GM21717 (cell line): ENCODE results near the gene SPSB3.

Source experiments
- ATAC-seq: cut with Tn5 transposase; IDR thresholded peaks from one replicate; pipeline ENCODE4 v1.9.1; 2021; ENCODE audit warnings: mild to moderate bottlenecking, moderate library complexity; ENCODE audit not compliant: unreplicated experiment

SPSB3 gene

DNA sequence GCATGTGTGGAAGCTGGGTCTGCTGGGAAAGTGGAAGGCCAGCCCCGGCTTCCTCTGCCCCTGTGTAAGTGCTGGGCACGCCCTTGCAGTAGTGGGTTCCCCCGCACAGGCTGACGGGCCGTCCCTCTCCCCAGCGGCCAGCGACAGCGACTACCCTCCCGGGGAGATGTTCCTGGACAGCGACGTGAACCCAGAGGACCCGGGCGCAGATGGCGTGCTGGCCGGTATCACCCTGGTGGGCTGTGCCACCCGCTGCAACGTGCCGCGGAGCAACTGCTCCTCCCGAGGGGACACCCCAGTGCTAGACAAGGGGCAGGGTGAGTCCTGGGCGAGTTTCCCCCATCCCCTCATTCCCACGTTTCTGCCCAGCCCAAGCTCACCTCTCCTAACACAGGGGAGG is 16.5 kb downstream of the SPSB3 start:
- no peak for ATAC-seq

DNA sequence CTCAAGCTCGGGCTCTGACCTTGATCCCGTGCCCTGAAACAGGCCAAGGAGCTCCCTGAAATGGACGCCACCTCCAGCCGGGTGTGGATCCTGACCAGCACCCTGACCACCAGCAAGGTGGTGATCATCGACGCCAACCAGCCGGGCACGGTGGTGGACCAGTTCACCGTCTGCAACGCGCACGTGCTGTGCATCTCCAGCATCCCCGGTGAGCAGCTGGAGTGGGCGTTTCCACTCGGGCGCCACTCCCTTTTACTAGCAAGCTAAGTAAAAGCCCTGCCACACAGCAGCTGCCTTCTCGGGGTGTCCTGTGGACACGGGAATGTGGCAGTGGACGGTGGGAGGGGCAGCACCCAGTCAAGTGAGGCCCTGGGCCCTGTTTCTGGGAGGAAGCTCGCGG is 17.4 kb downstream of the SPSB3 start:
- ATAC-seq = no peak

DNA sequence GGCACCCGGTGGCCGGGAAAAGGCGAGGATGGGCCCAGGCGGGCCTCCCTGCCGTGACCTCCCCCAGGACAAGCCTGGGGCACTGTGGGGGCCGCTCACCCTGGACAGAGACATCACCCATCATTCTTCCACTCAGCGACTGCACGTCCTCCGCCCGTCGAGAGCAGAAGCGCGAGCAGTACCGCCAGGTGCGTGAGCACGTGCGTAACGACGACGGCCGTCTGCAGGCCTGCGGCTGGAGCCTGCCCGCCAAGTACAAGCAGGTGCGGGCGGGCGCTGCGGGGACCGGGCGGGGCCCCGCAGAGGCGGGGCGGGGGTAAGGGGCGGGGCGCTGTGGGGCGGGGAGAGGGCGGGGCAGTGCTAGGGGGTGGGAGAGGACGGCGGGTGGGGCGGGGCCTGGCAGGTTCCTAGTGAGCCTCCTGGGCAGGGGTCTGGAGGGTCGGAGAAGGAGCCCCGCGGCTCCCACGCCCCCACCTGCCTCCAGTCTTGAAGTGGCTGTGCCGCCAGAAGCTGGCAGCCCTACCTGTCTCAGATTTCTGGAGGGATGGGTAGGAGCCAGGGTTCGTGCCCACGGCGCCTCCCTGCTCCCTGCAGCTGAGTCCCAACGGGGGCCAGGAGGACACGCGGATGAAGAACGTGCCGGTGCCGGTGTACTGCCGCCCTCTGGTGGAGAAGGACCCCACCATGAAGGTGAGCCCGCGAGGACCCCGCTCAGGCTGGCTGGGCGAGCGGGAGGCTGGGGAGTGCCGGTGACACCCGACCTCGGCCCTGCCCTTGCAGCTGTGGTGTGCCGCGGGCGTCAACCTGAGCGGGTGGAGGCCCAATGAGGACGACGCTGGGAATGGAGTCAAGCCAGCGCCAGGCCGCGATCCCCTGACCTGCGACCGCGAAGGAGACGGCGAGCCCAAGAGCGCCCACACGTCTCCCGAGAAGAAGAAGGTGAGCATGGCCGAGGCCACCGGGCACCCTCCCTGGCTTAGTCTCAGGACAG is 18.6 kb downstream of the SPSB3 start:
- ATAC-seq = no peak

DNA sequence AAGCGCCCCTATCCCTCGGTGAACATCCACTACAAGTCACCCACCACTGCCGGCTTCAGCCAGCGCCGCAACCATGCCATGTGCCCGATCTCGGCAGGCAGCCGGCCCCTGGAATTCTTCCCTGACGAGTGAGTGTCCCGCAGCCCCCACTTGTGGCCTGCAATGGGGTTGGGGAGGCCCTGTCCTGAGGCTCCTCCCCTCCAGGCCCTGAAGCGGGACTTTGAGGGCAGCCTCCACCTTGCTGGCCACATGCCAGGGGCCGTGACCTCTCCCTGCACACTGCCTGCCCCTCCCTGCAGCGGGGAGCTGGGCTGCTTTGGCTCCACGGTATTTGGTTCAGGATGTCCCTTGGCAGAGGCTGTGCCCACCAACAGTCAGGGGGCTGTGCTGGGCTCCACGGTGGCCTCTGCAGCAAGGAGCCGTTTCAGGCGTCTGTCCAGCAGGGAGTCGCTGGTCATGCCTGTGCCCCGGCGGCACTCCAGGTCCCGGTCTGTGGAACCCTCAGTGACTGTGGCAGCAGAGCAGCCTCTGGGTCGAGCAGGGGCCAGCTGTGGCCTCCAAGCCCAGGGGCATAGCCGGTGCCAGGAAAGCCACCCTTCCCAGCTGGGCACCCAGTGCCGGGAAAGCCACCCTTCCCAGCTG is 19.4 kb downstream of the SPSB3 start:
- no peak for ATAC-seq

DNA sequence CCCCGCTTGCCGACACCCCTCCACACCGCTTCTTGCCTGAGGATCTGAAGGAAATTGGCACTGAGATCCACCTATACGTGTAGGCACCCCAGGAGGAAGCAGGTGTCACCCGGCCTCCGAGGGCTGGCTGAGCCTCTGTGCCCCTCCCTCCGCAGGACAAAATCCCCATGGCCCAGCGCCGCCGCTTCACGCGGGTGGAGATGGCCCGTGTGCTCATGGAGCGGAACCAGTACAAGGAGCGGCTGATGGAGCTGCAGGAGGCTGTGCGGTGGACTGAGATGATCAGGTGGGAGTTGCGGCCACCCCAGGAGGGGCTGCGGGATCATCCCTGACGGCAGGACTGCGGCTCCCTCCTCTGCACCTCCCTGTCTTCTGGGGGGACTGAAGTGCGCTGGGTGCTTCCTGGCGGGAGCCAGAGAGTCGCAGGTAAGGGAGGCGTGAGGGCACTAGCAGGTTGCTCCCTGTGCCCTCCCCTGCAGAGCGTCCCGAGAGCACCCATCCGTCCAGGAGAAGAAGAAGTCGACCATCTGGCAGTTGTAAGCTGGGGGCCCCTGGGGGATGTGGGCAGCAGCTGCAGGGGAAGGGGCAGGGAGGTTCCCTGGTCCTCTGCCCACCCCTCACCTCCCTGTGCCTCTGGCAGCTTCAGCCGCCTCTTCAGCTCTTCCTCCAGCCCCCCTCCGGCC is 20.0 kb downstream of the SPSB3 start:
- no peak for ATAC-seq

DNA sequence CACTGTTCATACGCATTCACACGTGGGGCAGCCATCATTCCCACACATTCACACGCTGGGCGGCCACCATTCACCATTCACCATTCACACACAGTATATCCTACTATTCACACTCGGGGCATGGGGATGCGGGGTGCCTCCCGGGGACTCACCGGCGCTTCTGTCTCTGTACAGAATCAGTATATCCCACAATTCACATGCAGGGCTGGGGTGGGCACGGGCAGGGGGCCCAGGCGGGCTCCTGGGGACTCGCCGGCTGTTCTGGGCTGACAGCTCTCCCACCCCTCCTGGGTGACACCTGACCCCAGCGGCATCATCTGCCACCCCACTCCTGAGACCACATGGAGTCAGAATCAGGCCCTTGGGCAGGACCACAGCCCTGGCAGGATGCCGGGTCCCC is 20.6 kb downstream of the SPSB3 start:
- no peak for ATAC-seq

DNA sequence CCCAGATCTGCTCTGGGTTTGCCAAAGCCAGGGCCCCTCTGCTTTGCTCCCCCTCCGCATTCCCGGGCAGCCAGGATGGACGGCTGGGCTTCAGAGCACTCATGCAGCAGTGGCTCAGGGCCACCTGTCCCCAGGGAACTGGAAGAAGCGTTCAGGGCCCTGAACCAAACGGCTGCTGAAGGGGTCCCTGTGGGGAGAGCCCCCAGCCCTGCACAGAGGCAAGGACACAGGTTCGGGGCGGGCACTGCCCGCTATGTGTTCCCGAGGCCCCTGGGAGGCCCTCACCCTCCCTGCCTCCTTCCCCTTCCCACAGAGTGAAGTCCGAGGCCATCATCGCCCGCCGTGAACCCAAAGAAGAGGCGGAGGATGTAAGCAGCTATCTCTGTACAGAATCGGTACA is 21.5 kb downstream of the SPSB3 start:
- no peak for ATAC-seq

DNA sequence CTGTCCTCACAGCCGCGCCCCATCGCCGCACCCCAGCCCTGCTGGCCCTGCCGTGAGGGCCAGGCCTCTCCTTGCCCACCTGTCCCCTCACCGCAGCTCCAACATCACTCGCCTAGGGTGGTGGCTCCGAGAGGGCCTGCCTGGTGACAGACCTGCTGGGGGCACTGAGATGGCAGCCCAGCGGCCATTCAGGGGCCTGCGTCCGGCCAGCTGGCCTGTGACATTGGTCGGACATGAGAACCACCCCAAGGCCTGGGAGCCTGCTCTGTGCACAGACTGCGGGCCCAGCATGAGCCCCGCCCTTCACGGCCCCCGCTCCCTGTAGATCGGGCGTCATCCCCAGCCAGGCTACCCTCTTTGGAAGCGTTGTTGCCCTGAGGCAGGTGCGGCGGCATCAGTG is 22.9 kb downstream of the SPSB3 start:
- no peak for ATAC-seq

DNA sequence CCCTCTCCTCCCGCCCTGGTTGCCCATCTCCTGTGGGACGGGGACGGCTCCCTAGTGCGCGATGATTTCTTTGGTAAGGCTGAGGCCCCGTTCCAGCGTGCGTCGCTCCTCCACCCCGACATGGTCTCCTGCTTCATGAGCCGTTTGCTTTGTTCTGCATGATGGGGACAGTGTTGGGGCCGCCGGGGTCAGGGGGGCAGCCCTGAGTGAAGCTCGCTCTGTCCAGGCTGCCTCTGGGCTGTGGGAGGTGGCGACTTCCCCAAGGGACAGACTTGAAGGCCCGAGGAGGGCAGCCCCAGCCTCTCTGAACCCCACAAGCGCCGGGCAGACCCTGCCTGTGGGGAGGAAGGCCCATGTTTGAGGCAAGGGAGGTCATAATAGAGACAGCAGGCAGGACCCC is 23.4 kb downstream of the SPSB3 start:
- no peak for ATAC-seq

DNA sequence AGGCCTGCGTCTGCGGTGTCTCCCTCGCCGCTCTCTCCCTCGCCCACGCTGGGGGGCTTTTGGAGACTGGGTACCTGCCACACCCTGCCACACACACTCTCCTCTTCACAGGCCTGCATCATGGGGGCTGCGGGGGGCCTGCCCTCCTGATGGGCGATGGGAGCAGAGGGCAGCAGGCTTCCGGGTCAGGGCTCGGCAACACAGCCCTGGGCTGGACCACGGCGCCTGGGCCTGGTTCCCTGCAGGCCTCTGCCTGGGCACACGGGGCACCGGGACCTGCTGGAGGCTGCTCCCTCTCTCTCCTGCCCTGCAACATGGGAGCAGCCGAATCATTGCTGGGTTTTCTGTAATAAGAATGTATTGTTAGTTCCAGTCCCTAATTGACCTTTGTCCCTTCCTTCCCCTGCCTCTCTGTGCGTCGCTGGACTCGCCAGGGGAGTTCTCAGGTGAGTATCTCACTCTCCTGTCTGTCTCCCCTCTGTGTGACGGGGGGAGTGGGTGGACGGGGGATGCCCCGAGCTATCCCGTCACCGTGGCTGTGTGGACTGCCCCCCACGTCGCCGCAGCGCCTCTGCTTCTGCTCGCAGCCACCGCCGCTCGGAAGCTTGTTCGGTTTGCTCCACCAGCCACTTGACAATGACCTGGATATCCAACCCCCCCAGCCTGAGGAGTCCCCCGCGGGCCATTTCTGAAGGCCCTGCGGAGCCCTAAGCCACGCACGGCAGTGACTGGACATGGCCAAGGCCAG is 24.5 kb downstream of the SPSB3 start:
- ATAC-seq = no peak

DNA sequence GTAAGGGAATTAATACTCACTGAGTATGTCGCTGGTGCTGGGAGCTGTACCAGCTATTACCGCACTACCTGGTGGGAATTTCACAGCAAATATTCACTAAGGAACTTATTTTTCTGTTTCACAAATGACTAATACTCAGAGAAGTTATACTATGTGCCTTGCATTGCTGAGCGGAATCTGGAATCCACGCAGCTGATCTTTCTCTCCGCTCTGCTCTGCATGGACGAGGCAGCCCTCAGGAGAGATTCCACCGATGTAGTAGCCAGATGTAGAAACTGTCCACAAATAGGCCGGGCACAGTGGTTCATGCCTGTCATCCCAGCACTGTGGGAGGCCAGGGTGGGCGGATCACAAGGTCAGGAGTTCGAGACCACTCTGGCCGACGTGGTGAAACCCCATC is 28.2 kb downstream of the SPSB3 start:
- no peak for ATAC-seq

DNA sequence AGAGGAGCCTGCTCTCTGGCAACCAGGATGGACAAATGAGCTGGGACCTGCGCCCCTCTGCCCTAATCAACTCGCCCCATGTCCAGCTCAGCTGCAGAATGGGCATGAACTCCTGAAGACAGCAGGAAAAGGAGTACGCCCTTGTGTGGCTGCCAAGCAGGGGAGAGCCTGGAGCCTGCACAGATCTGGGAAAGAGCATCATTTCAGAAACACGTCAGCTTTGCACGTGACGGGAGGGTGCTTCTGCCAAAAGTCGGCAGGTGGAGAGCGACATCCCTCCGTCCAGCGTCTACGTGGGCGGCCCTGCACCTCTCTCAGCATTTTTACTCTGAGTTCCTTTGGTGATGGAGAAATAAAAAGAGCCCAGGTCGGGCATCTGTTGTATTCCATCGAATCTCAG is 29.5 kb downstream of the SPSB3 start:
- ATAC-seq = no peak

DNA sequence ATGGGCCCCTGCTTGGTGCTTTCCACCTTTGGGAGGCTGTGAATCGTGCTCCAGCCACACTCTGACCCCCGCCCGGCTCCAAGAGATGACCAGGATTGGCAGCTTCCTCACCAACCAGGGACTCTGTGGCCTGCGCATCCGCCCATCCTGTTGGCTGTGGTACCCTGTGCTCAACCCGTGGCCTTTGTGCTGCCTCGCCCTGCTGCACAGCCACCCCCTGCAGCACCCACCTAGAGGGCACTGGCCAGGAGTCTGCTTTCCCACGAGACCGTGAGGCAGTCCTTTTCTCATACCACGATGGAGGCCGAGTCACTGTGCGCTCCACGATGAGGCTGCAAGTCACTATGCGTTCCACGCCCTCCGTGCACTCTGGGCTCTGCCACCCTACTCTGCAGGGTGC is 30.4 kb downstream of the SPSB3 start:
- no peak for ATAC-seq

DNA sequence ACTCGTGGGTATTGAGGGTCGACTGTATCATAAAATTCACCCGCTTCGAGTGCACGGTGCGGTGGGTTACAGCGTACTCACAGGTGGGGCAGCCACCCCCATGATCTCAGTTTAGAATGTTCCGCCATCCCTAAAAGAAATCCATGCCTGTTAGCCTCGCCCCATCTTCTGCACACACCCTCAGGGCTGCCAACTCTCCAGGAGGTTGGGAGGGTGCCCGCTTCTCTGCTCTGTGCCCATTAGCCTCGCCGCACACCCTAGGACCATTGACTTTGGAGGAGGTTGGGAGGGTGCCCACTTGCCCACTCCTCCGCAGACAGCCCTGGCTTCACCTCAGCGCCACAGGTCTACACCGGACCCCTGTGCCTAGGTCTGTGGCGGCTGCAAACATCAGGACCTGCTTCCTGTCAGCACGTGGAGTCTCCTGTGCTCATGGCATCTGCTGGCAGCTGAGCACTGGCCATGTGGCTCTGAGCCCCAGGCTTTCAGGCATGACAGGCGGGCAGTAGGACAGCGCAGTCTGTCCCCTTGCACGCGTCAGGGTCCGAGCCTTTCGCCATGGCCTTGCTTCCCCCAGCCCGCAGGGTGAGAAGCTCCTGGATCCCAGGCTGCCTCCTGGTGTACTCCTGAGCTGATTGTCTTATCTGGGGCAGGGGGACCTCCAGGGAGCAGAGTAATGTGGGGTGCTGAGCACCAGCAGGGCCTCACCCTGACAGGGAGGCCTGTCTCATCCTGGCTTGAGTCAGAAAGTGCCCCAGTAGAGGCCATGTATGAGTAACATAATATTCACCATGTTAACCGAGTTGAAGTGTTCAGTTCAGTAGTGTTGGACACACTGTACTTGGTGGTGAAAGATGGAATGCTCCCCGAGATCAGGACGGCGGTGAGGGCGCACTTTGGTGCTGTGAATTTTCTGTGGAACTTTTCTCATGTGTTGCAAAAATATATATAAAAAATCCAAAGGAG is 32.9 kb downstream of the SPSB3 start:
- ATAC-seq = no peak

DNA sequence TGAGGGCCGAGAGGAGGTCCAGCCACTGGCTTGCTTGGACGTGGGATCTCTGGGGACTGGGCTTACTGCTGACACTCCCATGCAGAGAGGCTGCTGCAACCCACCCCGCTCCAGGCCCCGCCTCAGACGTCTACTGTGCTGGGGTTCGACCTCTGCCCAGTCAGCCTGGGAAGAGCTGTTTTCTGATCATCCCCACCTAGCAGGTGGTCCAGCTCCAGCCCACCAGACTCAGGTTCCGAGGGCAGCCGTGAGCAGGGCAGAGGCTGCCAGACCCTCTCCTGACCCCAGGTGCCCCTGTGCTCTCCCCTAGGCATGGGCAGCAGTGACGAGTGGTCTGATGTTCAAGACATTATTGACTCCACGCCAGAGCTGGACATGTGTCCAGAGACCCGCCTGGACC is 34.4 kb downstream of the SPSB3 start:
- no peak for ATAC-seq

DNA sequence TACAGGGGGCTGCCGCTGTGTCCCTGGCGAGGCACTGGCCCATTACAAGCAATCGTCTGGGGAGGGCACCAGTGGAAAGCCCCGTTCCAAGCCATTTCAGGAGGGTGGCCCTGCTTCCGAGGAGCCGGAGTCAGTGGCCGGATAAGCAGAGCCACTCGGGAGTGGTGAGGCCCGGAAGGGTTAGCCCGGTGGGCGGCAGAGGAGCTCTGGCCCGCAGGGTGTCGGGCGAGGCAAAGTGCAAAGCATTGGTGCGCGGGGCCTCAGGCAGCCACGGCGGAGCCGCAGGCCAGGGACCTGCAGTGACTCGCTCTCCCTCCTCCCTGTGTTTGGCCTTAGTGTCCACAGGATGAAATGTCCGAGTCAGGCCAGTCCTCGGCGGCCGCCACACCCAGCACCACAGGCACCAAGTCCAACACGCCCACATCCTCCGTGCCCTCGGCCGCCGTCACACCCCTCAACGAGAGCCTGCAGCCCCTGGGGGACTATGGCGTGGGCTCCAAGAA is 35.6 kb downstream of the SPSB3 start:
- no peak for ATAC-seq

DNA sequence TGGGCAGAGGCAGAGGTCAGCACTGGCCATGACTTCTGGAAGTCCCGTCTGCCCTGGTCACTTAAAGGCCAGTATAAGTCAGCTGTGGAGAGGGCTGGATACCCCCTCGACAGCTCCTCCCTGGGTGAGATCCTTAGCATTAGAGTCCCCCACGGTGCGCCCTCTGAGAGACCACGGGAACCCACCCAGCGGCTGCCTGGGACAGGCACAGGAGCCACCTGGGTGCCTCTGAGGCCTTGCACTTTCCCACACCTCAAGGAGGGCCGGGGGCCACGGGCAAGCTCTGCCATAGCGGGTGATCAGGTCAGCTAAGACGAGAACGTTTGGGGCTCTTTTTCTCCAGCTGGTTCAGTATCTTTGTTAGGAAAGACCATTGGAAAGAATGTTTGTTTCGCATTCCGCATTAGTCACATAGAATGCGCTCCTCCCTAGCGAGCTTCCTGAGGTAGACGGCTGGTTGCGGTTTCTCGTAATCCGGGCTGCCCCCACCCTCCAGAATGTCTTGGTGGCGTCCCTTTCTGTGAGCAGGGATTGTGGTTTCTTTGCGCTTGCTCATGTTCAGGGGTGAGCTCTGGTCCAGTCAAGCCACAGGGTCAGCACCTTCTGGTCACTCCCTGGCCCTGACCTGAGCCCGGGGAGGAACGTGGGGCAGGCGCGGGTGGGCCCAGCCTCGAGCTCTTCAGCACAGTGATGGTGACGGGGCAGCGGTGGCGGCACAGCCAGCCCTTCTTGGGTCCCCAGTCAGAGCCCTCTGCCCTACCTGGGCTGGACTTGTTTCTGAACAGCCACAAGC is 36.3 kb downstream of the SPSB3 start:
- no peak for ATAC-seq

DNA sequence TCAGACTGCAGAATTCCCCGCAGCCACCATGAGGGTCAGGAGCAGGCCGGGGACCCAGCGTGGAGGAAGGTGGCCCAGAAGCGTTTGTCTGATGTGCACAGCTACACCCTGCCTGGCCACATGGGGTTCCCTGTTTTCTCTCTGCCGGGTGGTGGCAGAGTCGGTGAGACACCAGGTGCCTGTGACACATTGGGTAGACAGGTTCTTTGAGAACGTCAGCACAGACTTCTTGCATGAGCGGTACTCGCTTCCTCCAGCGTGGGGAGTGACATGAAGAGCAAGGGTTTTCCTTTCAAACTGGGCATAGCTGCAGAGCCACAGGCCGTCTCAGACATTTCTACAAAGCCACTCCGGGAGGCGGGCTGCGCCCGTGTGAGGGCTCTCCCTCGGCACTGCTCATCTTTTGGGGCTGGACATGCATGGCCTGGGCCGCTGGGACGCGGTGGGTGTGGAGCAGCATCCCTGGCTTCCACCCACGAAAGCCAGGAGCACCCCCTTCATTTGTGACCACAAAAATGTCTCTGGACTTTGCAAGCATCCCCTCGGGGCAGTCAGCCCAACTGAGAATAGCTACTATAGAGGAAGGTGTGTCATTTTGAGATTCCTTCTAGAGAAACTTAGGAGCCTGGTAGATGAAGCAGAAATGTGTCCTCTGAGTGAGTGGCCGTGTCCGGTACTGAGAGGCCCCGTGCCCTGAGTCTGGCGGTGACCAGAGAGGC is 37.0 kb downstream of the SPSB3 start:
- ATAC-seq = no peak
